CD4-positive, alpha-beta T cell treated with Interleukin-10 for 1 hour (primary cell): ENCODE measurements around the gene CCDC70.
"Not testable (repeated sequence)": the region's sequence is repeated elsewhere in the genome, so short reads cannot be mapped to it uniquely, and the experiment has no call there.

Source experiments
- DNase-seq: peaks from one replicate; pipeline ENCODE4 v3.0.0-alpha.2; 2020

Gene CCDC70

DNA sequence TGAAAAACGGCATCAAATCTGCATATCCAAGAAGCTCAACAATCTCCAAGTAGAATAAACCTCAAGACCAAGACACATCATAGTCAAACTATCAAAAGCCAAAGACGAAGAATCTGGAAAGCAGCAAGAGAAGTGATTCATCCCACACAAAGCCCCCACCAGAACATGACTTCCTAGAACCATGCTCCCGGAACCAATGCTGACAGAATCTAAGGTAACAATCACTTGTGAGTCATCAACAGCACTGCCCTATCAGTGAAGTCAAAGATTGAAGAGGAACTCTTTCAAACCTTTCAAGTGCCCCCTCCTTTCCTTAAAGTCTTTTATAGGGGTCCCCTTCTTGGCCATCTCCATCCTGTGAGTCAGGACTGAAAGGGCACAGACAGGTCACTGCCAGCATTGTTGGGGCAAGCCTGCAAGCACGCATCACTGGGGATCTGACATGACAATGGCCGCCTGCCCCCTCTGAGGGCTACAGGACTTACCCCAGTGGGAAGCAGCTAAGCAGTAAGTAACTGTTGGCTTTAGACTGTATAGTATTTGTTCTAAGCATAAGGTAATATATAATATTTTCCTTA, at the start of gene CCDC70:
Gene CCDC70 (plus strand): TSS at position 247 of the 578 bp plus-strand sequence. CDS start 3,443 bp downstream, outside the sequence.
- DNase-seq, result no peak

- no peak for DNase-seq
These were observed 47.7 kb upstream of the CCDC70 start for GRCh38 chr13:51814071-51814470.

DNA sequence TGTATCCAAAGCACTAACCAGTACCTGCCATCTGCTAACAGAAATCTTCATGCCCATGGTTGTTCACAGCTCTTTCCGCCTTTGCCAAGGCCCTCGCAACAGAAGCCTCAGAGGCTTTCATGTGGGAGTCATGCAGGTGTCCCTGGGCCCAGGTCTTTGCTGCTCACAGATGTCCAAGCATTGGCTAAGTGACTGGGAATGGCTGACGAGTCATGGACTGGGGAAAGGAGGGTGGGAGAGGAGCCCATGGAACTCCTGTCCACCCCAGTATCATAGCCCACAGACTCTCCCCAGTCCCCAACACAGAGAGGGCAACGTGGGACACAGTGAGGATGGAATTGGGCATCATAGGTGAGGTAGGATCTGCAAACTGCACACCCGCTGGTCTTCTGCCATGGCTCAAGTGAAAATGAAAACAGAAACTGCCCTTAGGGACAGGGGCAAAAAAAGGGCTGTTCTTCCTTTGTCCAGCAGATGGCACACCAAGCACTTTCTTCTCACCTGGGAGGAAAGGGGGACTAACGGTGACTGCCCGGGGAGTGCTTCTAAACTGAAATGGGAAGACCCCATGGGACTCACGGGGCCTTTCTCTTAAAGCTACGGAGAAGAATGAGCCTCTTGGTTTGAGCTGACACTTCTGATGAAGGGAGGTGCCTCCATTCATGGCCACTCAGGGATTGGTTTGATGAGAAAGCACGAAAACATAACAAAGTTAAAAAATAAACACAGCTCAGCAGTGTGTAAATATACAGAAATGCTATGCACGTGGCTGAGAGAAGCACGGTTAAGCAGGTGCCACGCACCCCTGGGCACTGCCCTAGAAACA, 46.7 kb upstream of the CCDC70 start:
- peak; percentile 86 for DNase-seq

GRCh38 chr13:51815848-51816247, 45.9 kb upstream of the CCDC70 start:
- DNase-seq, result no peak

DNA sequence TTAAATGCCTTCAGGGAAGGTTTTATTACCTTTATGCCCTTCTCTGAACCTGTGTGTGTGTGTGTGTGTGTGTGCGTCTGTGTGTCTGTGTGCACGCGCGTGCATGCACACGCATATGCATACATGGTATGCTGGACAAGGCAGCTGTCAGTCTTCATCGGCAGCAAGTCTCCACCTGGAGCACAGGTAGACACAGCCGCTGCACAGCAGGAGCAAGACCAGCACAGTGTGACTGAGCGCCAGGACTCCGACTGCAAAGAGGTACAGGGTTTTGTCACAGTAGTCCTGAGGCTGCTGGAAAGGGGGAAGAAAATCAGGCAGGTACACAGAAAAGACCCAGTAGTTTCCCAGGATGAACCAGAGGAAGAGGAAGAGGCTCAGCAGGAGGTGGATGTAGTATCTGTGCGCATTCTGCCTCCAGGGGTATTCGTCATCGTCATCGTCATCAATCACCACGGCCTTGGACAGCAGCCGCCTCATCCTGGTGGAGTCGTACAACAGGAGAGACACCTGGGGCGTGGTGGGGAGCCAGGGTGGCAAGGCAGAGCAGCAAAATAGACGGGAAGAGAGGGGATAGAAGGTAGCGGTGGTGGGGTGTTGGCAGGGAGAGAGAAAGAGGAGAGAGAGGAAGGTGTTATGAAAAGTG, 45.0 kb upstream of the CCDC70 start:
- no peak for DNase-seq

GRCh38 chr13:51817717-51818116, 44.1 kb upstream of the CCDC70 start:
- no peak for DNase-seq

GRCh38 chr13:51818276-51818675, 43.5 kb upstream of the CCDC70 start:
- no peak for DNase-seq

GRCh38 chr13:51818781-51819511, 42.8 kb upstream of the CCDC70 start:
- DNase-seq, result peak; percentile 50

- DNase-seq, result no peak
These were observed 42.2 kb upstream of the CCDC70 start for GRCh38 chr13:51819544-51819943.

DNA sequence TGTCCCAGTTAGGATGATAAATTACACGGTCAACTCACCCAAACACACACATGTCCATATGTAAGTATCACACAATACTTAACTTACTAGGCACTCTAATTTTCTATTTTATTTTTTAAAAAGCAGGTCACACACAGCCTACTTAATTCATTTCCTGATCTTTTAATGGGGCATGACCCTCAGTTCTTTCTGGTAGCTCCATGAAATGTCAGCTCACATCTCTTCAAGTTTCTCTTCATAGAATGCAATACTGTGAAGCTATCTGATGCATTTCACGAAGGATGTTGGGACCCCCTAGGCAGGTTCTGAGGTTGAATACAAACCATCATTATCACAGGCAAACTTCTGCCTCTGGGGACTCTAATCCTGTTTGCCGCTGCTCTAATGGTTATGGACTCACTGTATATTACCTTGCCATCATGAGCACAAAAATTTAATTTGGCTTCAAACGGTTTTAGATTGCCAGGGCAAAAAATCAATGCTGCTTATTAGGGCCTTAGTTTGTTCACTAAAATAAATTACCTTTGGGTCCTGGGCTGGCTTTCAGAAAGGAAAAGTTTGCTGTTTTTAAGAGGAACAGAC, 41.7 kb upstream of the CCDC70 start:
- DNase-seq, result no peak

GRCh38 chr13:51821606-51822005, 40.2 kb upstream of the CCDC70 start:
- peak; percentile 59 for DNase-seq

DNA sequence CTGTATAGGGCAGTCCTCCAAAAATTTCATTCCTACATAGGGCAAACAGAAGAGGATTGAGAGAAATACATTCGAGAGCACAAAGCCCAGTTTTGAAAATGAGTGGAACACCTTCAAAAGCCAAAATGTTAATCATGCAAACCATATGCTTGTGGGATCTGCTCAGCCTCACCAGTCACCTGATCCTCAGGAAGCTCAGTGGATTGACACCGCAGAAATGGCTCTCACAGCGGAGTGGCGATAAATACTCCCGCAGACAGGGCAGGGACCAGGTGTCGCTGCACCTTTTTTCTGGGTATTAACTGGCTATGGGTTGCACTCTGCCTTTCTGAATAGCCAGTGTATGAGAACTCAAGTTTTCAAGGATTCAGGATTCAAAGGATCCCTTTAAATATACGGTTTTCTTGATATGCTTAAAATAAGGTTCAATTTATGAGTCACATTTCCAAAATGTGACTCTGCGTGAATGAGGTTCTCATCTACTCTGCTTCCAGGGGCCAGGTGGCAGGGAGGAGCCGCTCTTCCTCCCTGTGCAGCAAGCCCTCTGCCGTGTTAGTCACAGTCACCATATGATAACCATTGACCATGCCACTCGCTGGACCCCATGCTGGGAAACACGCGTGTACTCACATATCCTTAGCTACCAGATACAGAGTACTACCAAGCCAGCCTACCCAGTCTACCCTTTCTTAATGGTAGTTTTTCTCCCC, 39.5 kb upstream of the CCDC70 start:
- DNase-seq, result peak; percentile 39

DNA sequence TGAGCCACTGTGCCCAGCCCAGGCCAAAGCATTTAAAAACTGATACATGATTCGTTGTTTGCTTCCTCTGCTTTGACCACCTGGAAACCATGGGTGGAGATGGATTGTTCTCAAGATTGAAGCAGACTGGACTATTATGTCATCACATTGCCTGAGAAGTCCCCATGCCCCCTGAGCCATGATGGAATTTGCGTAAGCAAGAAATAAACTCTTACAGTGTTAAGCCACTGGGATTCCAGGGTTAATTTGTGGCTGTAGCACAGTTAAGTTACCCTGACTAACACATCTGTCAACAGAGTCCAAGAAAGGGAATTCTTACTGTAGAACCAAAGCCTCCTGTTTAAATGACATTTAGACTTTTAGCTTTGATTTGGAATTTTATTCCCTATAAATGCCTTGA, 38.4 kb upstream of the CCDC70 start:
- DNase-seq, result no peak

- no peak for DNase-seq
These were observed 37.9 kb upstream of the CCDC70 start for GRCh38 chr13:51823863-51824262.

DNA sequence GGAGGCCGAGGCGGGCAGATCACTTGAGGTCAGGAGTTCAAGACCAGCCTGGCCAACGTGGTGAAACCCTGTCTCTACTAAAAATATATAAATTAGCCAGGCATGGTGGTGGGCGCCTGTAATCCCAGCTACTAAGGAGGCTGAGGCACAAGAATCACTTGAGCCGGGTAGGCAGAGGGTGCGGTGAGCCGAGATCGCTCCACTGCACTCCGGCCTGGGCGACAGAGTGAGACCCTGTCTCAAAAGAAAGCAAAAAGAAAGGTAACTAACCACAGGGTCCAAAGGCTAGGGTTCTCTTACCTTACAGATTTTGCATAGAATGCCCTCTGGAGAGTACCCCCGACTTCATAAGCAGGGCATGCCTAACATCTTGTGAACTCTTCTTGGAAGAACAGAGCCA, 37.1 kb upstream of the CCDC70 start:
- not testable (repeated sequence) for DNase-seq

- peak; percentile 70 for DNase-seq
These were observed 36.6 kb upstream of the CCDC70 start for GRCh38 chr13:51825165-51825592.

DNA sequence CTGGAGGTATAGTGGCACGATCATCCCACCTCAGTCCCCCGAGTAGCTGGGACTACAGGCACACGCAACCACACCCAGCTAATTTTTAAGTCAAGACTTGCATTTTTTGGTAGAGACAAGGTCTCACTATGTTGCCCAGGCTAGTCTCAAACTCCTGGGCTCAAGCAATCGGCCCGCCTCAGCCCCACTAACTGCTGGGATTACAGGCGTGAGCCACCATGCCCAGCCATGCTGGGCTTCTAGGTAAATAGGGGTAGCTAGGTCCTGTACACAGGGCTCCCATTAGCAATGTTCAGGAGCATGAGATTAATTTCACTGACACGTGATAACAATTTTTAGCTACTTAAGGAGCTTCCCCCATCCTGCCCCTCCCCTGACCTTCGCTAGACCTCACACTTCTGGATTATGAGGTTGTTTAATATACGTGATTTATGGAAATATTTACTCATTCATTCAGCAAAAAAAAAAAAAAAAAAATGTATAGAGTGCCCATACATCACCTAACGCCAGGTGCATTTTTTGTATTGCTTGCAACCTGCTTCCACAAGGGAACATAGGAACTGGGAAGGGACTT, 36.0 kb upstream of the CCDC70 start:
- DNase-seq, result no peak

GRCh38 chr13:51826606-51827005, 35.2 kb upstream of the CCDC70 start:
- DNase-seq, result peak; percentile 22

GRCh38 chr13:51827254-51827653, 34.5 kb upstream of the CCDC70 start:
- DNase-seq, result no peak

DNA sequence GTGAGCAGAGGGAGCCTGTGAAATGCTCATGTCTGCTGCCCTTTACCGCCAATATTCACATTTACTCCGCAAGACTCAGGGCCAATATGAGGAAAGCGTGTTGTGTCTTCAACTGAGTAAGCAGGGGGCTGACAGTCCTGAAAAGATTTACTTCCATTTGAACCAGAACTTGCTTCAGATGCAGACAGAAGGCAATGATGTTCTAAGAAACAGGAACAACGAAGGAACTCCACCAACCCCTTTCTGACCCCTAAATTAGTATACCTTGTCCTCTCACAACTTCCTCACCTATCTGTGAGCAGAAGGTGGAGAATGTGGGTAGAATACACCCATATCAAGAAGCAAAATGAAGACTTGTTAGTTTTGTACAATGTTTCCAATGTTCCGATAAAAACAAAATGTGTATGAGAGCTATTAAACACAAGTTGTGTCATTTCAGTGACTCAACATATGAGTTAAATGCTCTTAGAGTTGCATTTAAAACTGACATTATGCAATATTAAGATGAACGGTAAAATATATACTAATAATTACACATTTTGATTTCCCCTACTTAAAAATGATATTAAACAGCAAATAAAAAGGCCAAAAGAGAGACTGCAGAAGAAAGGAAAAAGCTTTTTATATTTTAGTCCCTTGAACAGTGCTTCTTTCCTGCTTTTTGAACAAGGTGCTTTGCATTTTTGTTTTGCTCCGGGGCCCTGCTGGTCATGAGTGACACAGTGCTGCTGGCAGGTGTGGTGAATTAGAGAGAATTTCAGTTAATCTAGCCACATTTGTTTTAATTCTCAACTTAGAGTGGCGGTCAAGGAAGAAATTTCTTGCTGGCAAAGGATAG, 32.8 kb upstream of the CCDC70 start:
- DNase-seq, result no peak

DNA sequence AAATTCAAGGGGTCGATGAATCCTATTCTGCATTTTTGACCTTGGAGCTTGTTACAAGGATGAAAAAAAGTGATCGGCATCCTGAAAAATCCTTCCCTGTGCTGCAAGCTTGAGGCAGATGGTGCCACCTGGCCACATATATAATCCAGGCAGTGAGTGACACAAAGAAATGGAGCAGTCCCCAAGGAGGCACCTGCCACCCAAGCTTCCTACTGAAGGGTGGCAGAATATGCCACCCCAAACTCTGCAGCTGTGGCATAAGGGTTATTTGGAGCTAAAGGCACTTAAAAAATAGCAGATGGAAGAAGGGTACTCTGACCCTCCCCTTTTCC, 32.2 kb upstream of the CCDC70 start:
- no peak for DNase-seq
